ENCODE results near the gene TRIM9.

The TRIM9 gene

DNA sequence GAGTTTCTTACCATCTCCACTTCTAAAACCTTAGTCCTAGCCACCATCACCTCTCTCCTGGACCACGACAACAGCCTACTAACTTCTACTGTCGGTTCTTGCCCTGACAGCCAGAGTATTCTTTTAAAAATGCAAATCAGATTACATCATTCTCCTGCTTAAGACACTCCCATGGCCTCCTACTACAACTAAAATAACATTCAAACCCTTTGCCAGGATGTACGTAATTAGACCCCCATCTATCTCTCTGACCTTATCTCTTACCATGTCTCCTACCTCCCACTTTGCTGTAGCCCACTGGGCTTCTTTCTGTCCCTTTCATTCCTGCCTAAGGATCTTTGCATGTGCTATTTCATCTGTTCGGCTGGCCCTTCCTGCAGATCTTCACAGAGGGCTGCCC lies 27.6 kb downstream of the TRIM9 start:
- no peak overlapping the region for H3K18ac ChIP-seq (ENCODE audit: low read depth in 1 of 2, low read length in 2 of 2)
- H3K23ac ChIP-seq (ENCODE audit: low read length in 2 of 2): no peak overlapping the region
- H2BK120ac ChIP-seq (ENCODE audit: low read depth, low read length): no peak overlapping the region
- H3K4ac ChIP-seq (ENCODE audit: low read depth in 1 of 2, low read length in 2 of 2): no peak overlapping the region
- no peak overlapping the region for H3K14ac ChIP-seq (ENCODE audit: low read length in 2 of 2)
- WGBS: 71% methylated on average over 4 of the region's 4 CpGs
- H3K4me3 ChIP-seq (ENCODE audit: insufficient read depth in 1 of 2, low read depth in 1 of 2, low read length in 2 of 2): no peak overlapping the region
- no peak overlapping the region for H2BK15ac ChIP-seq (ENCODE audit: low read depth, poor library complexity, severe bottlenecking)
- H3K4me2 ChIP-seq (ENCODE audit: low read length, poor library complexity, severe bottlenecking): no peak overlapping the region
- H2BK12ac ChIP-seq (ENCODE audit: low read length in 2 of 2): no peak overlapping the region
- H3K36me3 ChIP-seq (ENCODE audit: control insufficient read depth in 1 of 2, insufficient read depth in 2 of 2, low read depth in 1 of 2, low read length in 2 of 2): no peaks in the 10 kb centered on the region
- no peak overlapping the region for H4K91ac ChIP-seq (ENCODE audit: low read length)
- no peaks in the 10 kb centered on the region for H3K27me3 ChIP-seq (ENCODE audit: control insufficient read depth in 1 of 2, insufficient read depth in 1 of 2, low read length in 2 of 2)
- H3K9ac ChIP-seq (ENCODE audit: low read length): no peak overlapping the region
- DNase-seq: no peak
- no peak overlapping the region for H4K8ac ChIP-seq (ENCODE audit: low read length)
- no peaks in the 10 kb centered on the region for H3K79me1 ChIP-seq (replicated peaks; ENCODE audit: low read length, poor library complexity, severe bottlenecking)
- no peak overlapping the region for H2AFZ ChIP-seq (ENCODE audit: low read depth, low read length)
- peaks cover 3% of the 10 kb centered on the region for H3K9me3 ChIP-seq (ENCODE audit: control insufficient read depth, low read length)
- no peak overlapping the region for H2AK5ac ChIP-seq (ENCODE audit: low read length, severe bottlenecking)
- H3K4me1 ChIP-seq (ENCODE audit: control insufficient read depth, insufficient read depth, low read depth, low read length): peaks cover 3% of the 10 kb centered on the region
- no peak overlapping the region for H3K27ac ChIP-seq (ENCODE audit: low read length, poor library complexity, severe bottlenecking)
- H2BK5ac ChIP-seq (ENCODE audit: low read depth, low read length, poor library complexity, severe bottlenecking): no peak overlapping the region

DNA sequence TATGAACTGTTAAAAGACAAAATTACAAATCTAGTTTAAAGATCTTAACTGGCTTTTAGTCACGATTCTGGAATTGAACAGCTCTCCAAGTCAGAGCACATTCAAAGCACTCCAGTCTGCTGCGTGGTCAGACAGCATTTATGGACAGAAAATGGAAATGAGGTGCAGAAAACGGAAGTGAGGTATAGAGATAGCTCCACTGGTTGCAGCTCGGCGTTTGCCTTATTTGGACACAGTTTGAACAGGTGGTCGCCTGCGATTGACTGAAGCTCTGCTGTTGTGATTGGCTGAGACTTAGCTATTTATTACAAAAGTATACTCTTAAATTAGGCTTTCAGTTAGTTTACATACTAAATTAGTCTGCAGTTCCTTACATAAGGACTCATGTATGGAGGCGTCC lies 28.3 kb downstream of the TRIM9 start:
- no peak overlapping the region for H3K14ac ChIP-seq (ENCODE audit: low read length in 2 of 2)
- no peak overlapping the region for H3K27ac ChIP-seq (ENCODE audit: low read length, poor library complexity, severe bottlenecking)
- no peak for DNase-seq
- no peak overlapping the region for H3K4ac ChIP-seq (ENCODE audit: low read depth in 1 of 2, low read length in 2 of 2)
- H2BK5ac ChIP-seq (ENCODE audit: low read depth, low read length, poor library complexity, severe bottlenecking): no peak overlapping the region
- no peak overlapping the region for H3K18ac ChIP-seq (ENCODE audit: low read depth in 1 of 2, low read length in 2 of 2)
- H3K79me1 ChIP-seq (replicated peaks; ENCODE audit: low read length, poor library complexity, severe bottlenecking): no peaks in the 10 kb centered on the region
- WGBS: 77% methylated on average over 4 of the region's 8 CpGs
- no peak overlapping the region for H2BK15ac ChIP-seq (ENCODE audit: low read depth, poor library complexity, severe bottlenecking)
- peaks cover 3% of the 10 kb centered on the region for H3K9me3 ChIP-seq (ENCODE audit: control insufficient read depth, low read length)
- no peak overlapping the region for H3K9ac ChIP-seq (ENCODE audit: low read length)
- H2BK120ac ChIP-seq (ENCODE audit: low read depth, low read length): no peak overlapping the region
- H2AK5ac ChIP-seq (ENCODE audit: low read length, severe bottlenecking): no peak overlapping the region
- H3K4me1 ChIP-seq (ENCODE audit: control insufficient read depth, insufficient read depth, low read depth, low read length): no peaks in the 10 kb centered on the region
- H3K4me3 ChIP-seq (ENCODE audit: insufficient read depth in 1 of 2, low read depth in 1 of 2, low read length in 2 of 2): no peak overlapping the region
- H3K23ac ChIP-seq (ENCODE audit: low read length in 2 of 2): no peak overlapping the region
- no peak overlapping the region for H3K4me2 ChIP-seq (ENCODE audit: low read length, poor library complexity, severe bottlenecking)
- H3K27me3 ChIP-seq (ENCODE audit: control insufficient read depth in 1 of 2, insufficient read depth in 1 of 2, low read length in 2 of 2): no peaks in the 10 kb centered on the region
- no peak overlapping the region for H2BK12ac ChIP-seq (ENCODE audit: low read length in 2 of 2)
- H2AFZ ChIP-seq (ENCODE audit: low read depth, low read length): no peak overlapping the region
- no peaks in the 10 kb centered on the region for H3K36me3 ChIP-seq (ENCODE audit: control insufficient read depth in 1 of 2, insufficient read depth in 2 of 2, low read depth in 1 of 2, low read length in 2 of 2)
- H4K8ac ChIP-seq (ENCODE audit: low read length): no peak overlapping the region
- no peak overlapping the region for H4K91ac ChIP-seq (ENCODE audit: low read length)

DNA sequence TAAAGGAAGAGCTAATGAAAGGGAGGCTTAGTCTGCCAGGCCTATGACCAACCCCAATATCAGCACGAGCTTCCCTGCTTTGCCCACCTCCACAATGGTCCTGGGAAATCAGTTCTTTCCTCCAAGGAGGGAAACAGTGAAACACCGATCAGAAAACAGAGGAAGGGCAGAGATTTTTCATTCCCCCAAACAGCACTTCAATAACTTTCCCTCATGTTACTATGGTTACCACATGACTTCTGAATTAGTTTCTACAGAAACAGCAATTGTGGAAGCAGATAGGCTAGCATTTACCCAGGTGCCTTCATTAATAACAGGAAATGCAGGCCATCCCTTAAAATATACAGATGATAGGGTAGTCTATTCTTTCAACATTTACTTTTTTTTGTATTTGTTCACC lies 35.9 kb downstream of the TRIM9 start:
- no peak overlapping the region for H3K18ac ChIP-seq (ENCODE audit: low read depth in 1 of 2, low read length in 2 of 2)
- no peak overlapping the region for H3K4ac ChIP-seq (ENCODE audit: low read depth in 1 of 2, low read length in 2 of 2)
- no peak overlapping the region for H2AK5ac ChIP-seq (ENCODE audit: low read length, severe bottlenecking)
- no peak overlapping the region for H2BK12ac ChIP-seq (ENCODE audit: low read length in 2 of 2)
- H3K4me3 ChIP-seq (ENCODE audit: insufficient read depth in 1 of 2, low read depth in 1 of 2, low read length in 2 of 2): no peak overlapping the region
- no peaks in the 10 kb centered on the region for H3K4me1 ChIP-seq (ENCODE audit: control insufficient read depth, insufficient read depth, low read depth, low read length)
- H3K27ac ChIP-seq (ENCODE audit: low read length, poor library complexity, severe bottlenecking): no peak overlapping the region
- H4K8ac ChIP-seq (ENCODE audit: low read length): no peak overlapping the region
- H3K14ac ChIP-seq (ENCODE audit: low read length in 2 of 2): no peak overlapping the region
- H2BK15ac ChIP-seq (ENCODE audit: low read depth, poor library complexity, severe bottlenecking): no peak overlapping the region
- no peaks in the 10 kb centered on the region for H3K36me3 ChIP-seq (ENCODE audit: control insufficient read depth in 1 of 2, insufficient read depth in 2 of 2, low read depth in 1 of 2, low read length in 2 of 2)
- no peaks in the 10 kb centered on the region for H3K27me3 ChIP-seq (ENCODE audit: control insufficient read depth in 1 of 2, insufficient read depth in 1 of 2, low read length in 2 of 2)
- H2BK5ac ChIP-seq (ENCODE audit: low read depth, low read length, poor library complexity, severe bottlenecking): no peak overlapping the region
- no peak for DNase-seq
- WGBS: 88% methylated on average over 2 of the region's 2 CpGs
- no peak overlapping the region for H2AFZ ChIP-seq (ENCODE audit: low read depth, low read length)
- no peaks in the 10 kb centered on the region for H3K79me1 ChIP-seq (replicated peaks; ENCODE audit: low read length, poor library complexity, severe bottlenecking)
- peaks cover 3% of the 10 kb centered on the region for H3K9me3 ChIP-seq (ENCODE audit: control insufficient read depth, low read length)
- no peak overlapping the region for H3K9ac ChIP-seq (ENCODE audit: low read length)
- H3K4me2 ChIP-seq (ENCODE audit: low read length, poor library complexity, severe bottlenecking): no peak overlapping the region
- H2BK120ac ChIP-seq (ENCODE audit: low read depth, low read length): no peak overlapping the region
- no peak overlapping the region for H3K23ac ChIP-seq (ENCODE audit: low read length in 2 of 2)
- H4K91ac ChIP-seq (ENCODE audit: low read length): no peak overlapping the region

DNA sequence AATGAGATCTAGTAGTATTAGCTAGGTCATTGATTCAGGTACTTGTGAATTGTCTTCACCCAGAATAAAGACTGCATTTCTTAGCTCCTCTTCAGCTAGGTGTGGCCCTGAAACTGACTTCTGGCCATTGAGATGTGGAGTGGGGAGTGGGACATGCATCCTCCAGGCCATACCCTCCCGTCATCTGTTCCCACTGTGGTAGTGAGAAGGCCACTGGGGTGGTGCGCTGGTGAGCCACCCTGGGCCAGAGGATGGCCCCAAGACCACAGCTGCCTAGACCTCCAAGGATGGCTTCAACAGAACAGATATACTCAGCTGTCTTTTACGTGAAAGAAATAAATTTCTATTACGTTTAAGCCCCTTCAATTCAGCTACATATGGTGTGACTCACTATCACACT lies 36.5 kb downstream of the TRIM9 start:
- Histone ChIP-seq H2BK12ac (ENCODE audit: low read length in 2 of 2) (no peak overlapping the region), H3K23ac (ENCODE audit: low read length in 2 of 2) (no peak overlapping the region), H3K4me1 (ENCODE audit: control insufficient read depth, insufficient read depth, low read depth, low read length) (no peaks in the 10 kb centered on the region), H3K14ac (ENCODE audit: low read length in 2 of 2) (no peak overlapping the region), H4K8ac (ENCODE audit: low read length) (no peak overlapping the region), H3K9ac (ENCODE audit: low read length) (no peak overlapping the region), H3K4me3 (ENCODE audit: insufficient read depth in 1 of 2, low read depth in 1 of 2, low read length in 2 of 2) (no peak overlapping the region), H3K18ac (ENCODE audit: low read depth in 1 of 2, low read length in 2 of 2) (no peak overlapping the region), H2BK15ac (ENCODE audit: low read depth, poor library complexity, severe bottlenecking) (no peak overlapping the region), H3K4me2 (ENCODE audit: low read length, poor library complexity, severe bottlenecking) (no peak overlapping the region), H4K91ac (ENCODE audit: low read length) (no peak overlapping the region), H3K9me3 (ENCODE audit: control insufficient read depth, low read length) (peaks cover 3% of the 10 kb centered on the region), H2BK120ac (ENCODE audit: low read depth, low read length) (no peak overlapping the region), H2BK5ac (ENCODE audit: low read depth, low read length, poor library complexity, severe bottlenecking) (no peak overlapping the region), H3K27me3 (ENCODE audit: control insufficient read depth in 1 of 2, insufficient read depth in 1 of 2, low read length in 2 of 2) (no peaks in the 10 kb centered on the region), H3K36me3 (ENCODE audit: control insufficient read depth in 1 of 2, insufficient read depth in 2 of 2, low read depth in 1 of 2, low read length in 2 of 2) (no peaks in the 10 kb centered on the region), H2AFZ (ENCODE audit: low read depth, low read length) (no peak overlapping the region), H3K27ac (ENCODE audit: low read length, poor library complexity, severe bottlenecking) (no peak overlapping the region), H3K4ac (ENCODE audit: low read depth in 1 of 2, low read length in 2 of 2) (no peak overlapping the region), H2AK5ac (ENCODE audit: low read length, severe bottlenecking) (no peak overlapping the region), H3K79me1 (replicated peaks; ENCODE audit: low read length, poor library complexity, severe bottlenecking) (no peaks in the 10 kb centered on the region)
- WGBS: 90% methylated on average over 2 of the region's 4 CpGs
- DNase-seq: no peak

Measured in mesenchymal stem cell (in vitro differentiated cells and primary cell).